ENCODE results near the gene APBA1. TPM values are rescaled to one million over a fixed set of nuclear protein-coding genes. Genes with fewer than 3 reads are reported as not detected.

The APBA1 gene
- total RNA-seq, 1 experiment from 2014 or later, result 1.8 TPM

DNA sequence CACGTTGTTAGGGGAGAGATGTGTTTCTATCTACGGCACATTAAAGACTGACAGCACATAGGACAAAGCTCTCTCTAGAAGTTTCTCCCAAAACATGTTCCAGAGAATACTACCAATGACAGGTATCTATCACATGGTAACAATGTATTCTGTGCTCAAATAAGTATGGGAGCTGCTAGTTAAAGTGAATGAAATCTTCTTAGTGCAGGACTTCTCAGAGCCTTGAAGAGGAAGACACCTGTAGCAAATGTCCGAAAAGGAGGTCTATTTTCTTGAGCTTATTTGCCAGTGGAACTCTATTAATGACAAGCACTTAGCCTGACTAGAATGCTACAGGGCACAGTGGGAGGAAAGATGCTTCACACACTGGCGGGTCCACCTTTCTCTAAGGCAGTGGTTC lies 209.8 kb downstream of the APBA1 start:
- Mint-ChIP-seq H3K27me3 (ENCODE audit: low read depth) (no peaks in the 10 kb centered on the region; the same call in 1 of the 2 replicates), H3K9me3 (no peaks in the 10 kb centered on the region; a peak in 1 of 5 replicates), H3K27ac (no peak overlapping the region), H3K4me1 (peaks cover 14% of the 10 kb centered on the region in 2 experiments), H3K4me3 (no peak overlapping the region), H3K36me3 (ENCODE audit: insufficient read depth in 1 of 3, low read depth in 3 of 3) (no peaks in the 10 kb centered on the region; a peak in 1 of 7 replicates)
- Histone ChIP-seq H3K23me2 (ENCODE audit: insufficient read length, low read depth, low read length, poor library complexity, severe bottlenecking) (no peaks in the 10 kb centered on the region), H3K27me3 (ENCODE audit: insufficient read depth, low read length) (no peaks in the 10 kb centered on the region), H3K4ac (ENCODE audit: low read depth, low read length) (no peak overlapping the region), H3T11ph (ENCODE audit: low read length) (no peak overlapping the region), H2BK20ac (ENCODE audit: low read depth, low read length, poor library complexity, severe bottlenecking) (no peak overlapping the region), H2AFZ (ENCODE audit: low read length) (no peak overlapping the region), H3K14ac (ENCODE audit: insufficient read depth, low read length) (no peak overlapping the region), H2AK5ac (ENCODE audit: insufficient read length, low read length) (no peak overlapping the region), H4K20me1 (ENCODE audit: control insufficient read depth, insufficient read depth, insufficient read length) (no peaks in the 10 kb centered on the region), H3K9ac (ENCODE audit: extremely low read depth, insufficient read length, low read length) (no peak overlapping the region), H3K79me1 (ENCODE audit: insufficient read depth, low read depth, low read length, poor library complexity, severe bottlenecking) (no peaks in the 10 kb centered on the region), H3K79me2 (ENCODE audit: insufficient read depth, low read length) (no peaks in the 10 kb centered on the region), H2BK15ac (ENCODE audit: low read depth, low read length) (no peak overlapping the region), H3K9me3 (ENCODE audit: control insufficient read depth, low read depth, low read length) (no peaks in the 10 kb centered on the region), H3K56ac (ENCODE audit: insufficient read length, low read depth, low read length) (no peak overlapping the region), H2BK5ac (ENCODE audit: insufficient read length, low read length) (no peak overlapping the region), H2BK120ac (ENCODE audit: low read depth, low read length, poor library complexity, severe bottlenecking) (no peak overlapping the region), H4K5ac (ENCODE audit: insufficient read length, low read depth, low read length) (no peak overlapping the region), H4K8ac (replicated peaks; ENCODE audit: insufficient read length, low read depth, low read length) (no peak overlapping the region), H3K23ac (ENCODE audit: insufficient read length, low read depth, low read length) (no peak overlapping the region), H3K18ac (ENCODE audit: insufficient read length, low read depth, low read length) (no peak overlapping the region), H3K27ac (ENCODE audit: insufficient read length, low read depth, low read length) (no peak overlapping the region), H4K91ac (ENCODE audit: insufficient read length, low read depth, low read length) (no peak overlapping the region), H2BK12ac (ENCODE audit: insufficient read length, low read depth, low read length) (no peak overlapping the region), H3K4me2 (ENCODE audit: insufficient read depth, insufficient read length, low read length) (no peak overlapping the region), H3K4me1 (ENCODE audit: insufficient read depth, low read length) (no peaks in the 10 kb centered on the region)
- WGBS (ENCODE audit: extremely low coverage, insufficient read length, low lambda C conversion rate), result no CpG with 5 or more reads among the region's 4 CpGs
- TF ChIP-seq, protein P1, sequence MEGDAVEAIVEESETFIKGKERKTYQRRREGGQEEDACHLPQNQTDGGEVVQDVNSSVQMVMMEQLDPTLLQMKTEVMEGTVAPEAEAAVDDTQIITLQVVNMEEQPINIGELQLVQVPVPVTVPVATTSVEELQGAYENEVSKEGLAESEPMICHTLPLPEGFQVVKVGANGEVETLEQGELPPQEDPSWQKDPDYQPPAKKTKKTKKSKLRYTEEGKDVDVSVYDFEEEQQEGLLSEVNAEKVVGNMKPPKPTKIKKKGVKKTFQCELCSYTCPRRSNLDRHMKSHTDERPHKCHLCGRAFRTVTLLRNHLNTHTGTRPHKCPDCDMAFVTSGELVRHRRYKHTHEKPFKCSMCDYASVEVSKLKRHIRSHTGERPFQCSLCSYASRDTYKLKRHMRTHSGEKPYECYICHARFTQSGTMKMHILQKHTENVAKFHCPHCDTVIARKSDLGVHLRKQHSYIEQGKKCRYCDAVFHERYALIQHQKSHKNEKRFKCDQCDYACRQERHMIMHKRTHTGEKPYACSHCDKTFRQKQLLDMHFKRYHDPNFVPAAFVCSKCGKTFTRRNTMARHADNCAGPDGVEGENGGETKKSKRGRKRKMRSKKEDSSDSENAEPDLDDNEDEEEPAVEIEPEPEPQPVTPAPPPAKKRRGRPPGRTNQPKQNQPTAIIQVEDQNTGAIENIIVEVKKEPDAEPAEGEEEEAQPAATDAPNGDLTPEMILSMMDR (conservative IDR thresholded peaks at IDR 0.05), result no peak
- no peak for DNase-seq

All from H9 (cell line).